NCI-H1105 treated with DMSO at 0.1 percent for 48 hours (cell line): Measurements from ENCODE around the gene GLE1.
"Not testable (repeated sequence)": the region's sequence is repeated elsewhere in the genome, so short reads cannot be mapped to it uniquely, and the experiment has no call there.

ENCODE experiments used
- DNase-seq: peaks from one replicate; lab custom pipeline; 2025; lab: John Stamatoyannopoulos, UW

The GLE1 gene

DNA sequence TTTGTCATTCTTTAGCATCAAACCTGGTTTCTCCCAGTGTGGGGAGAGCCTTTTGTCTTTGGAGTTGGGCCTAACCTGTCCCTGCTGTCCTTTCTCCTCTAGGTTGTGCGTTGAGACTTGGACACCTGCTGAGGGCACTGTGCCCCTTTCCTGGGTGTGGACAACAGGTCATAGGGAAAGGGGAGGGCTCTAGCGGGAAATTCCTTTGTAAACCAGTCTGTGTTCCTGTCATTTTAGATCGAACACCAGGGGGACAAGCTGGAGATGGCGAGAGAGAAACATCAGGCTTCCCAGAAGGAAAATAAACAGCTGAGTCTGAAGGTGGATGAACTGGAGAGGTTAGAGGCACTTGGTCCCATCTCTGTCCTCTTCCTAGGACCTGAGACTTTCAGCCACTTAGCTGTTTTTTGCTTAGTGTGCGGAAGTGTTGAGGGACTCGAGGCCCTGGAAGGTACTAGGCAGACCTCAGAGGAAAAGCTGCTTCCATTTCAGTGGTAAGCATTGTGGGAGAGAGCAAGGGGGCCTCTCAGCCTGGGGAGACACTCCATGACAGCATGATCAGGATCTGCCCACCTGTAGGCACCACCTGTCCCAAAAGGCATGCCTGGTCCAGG, 8.6 kb upstream of the GLE1 start:
- DNase-seq, result no peak

DNA sequence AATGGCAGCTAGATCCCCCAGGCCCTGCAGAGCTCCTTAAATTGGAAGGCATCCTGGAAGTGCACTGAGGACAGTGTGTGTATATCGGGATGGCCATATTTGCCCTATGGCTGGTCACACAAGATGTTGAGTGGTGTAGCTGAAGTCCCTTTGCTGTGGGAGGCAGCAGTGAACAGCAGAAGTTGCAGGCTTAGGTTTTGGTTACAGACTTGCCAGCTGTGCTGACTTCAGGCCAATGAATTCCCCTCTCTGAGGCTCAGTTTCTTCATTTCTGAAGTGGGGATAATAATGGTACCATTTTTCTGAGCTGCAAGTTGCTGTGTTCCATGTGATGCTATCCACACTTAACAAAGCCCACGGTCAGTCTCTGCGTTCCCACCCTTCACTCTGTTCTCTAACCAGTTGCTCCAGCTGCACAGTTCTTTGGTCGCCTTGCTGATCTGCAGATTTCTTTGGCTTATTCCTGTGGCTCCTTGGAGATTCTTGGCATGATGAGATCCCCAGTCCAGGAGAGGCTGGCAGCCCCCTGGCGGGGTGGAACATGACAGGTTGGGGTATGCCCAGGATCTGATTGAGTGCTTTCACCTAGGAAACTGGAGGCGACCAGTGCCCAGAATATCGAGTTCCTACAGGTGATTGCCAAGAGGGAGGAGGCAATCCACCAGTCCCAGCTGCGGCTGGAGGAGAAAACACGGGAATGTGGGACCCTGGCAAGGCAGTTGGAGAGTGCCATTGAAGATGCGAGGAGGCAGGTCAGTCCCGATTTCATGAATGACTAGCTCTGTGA, 6.5 kb upstream of the GLE1 start:
- no peak for DNase-seq

DNA sequence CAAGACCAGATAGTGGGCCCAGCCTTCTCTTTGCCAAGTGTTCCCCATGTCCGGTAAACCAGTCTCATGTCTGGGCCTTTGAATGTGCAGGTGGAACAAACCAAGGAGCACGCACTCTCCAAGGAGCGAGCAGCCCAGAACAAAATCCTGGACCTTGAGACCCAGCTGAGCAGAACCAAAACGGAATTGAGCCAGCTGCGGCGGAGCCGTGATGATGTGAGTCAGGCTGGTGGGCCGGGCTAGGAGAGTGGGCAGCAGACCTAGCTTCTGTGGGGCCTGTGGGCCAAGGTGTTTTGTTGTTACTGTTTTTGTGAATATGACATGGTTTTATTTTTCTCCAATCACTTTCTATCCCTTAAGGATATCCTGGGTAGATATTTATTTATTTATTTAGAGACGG, 5.6 kb upstream of the GLE1 start:
- no peak for DNase-seq

DNA sequence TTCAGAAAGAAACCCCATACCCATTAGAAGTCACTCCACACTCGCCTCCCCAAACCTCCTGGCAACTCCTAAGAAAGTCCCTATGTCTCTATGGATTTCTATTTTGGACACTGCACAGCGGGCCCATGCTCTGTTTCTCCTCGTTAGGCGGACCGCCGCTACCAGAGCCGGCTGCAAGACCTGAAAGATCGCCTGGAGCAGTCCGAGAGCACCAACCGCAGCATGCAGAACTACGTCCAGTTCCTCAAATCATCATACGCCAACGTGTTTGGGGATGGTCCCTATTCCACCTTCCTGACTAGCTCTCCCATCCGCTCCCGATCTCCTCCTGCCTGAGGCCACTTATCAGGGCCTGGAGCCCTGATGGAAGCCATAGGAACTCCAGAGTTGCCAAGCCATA, 4.6 kb upstream of the GLE1 start:
- no peak for DNase-seq

DNA sequence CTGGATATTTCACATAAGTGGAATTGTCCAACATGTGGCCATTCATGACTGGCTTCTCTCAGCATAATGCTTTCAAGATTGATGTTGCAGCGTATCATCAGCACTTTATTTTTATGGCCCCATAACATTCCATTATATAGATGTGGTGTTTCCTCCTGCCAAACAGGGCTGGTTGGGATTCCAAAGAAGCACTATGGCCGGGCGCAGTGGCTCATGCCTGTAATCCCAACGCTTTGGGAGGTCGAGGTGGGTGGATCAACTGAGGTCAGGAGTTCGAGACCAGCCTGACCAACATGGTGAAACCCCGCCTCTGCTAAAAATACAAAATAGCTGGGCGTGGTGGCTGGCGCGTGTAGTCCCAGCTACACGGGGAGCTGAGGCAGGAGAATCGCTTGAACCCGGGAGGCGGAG, 1.1 kb upstream of the GLE1 start:
- DNase-seq, result not testable (repeated sequence)

DNA sequence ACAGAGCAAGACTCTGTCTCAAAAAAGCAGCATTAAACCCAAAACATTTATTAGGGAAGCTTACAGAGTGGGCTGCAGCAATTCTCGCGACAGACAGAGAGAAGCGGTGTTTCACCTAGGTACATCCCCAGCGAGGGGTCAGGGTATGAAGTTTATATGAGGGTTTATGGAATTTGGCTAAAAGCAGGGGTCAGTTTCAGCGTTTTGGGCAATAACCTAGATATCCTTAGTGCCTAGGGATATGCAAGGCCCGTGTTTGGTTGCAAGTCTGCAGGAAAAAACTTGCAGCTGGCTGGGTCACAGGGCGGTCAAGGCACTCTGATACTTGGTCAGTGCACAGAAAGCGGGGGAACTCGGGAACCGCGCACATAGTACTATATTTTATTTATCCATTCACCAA, 649 bp upstream of the GLE1 start:
- DNase-seq, result peak; percentile 25

DNA sequence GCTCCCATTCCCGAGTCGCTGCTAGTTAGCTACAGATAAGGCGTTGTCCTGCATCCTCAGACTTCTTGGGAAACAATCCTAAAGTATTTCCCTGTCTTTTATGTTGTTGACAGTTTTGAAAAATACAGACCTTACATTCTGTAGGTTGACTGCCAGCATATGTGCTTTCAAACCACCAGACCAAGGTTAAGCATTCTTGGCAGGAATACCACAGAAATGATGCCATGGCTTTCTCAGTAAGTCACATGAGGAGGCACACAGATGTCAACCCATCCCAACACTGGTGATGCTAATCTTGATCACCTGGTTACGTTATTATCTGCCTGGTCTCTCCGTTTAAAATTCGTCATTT, 871 bp downstream of the GLE1 start:
- DNase-seq, result no peak

DNA sequence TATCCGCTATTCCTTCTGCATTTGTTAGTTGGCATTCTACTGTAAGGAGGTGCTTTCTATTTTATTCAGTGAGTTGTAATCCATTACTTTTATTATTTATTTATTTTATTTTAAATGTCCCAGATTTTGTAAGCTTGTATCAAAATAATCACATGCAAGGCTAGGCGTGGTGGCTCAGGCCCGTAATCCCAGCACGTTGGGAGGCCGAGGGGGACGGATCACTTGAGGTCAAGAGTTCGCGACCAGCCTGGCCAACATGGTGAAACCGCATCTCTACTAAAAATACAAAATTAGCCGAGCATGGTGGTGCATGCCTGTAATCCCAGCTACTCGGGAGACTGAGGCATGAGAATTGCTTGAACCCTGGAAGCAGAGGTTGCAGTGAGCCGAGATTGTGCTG, 1.4 kb downstream of the GLE1 start:
- DNase-seq, result not testable (repeated sequence)

DNA sequence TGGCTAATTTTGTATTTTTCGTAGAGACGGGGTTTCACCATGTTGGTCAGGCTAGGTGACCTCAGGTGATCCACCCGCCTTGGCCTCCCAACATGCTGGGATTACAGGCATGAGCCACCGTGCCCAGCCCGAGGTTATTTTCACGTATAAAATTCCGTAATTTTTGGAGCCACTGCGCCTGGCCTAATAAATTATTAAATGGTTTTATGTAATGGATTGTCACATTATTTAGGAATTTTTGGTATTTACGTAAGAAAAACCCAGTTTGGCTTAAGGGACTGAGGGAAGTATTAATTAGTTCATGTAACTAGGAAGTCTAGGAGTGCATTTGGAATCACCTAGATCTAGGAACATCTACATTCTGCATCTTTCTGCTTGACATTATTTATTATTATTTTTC, 8.3 kb downstream of the GLE1 start:
- no peak for DNase-seq

DNA sequence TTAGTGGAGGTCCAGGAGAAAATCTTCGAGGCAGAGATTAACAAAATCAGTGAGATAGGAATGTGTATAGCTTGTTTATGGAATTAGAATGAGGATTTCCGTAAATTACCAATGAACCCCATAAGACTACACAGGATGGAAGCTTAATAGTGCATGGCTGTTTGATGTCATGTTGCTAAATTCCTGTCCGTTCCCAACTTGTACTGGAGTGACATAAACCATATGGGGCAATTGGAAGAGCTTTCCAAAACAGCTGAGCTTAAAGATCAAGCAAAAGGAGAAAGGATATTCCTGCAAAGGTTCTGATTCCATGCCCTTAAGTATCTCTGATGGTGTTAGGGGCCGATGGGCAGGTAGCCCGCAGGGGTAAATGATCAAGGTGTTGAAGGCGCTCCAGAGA, 17.4 kb downstream of the GLE1 start:
- no peak for DNase-seq

DNA sequence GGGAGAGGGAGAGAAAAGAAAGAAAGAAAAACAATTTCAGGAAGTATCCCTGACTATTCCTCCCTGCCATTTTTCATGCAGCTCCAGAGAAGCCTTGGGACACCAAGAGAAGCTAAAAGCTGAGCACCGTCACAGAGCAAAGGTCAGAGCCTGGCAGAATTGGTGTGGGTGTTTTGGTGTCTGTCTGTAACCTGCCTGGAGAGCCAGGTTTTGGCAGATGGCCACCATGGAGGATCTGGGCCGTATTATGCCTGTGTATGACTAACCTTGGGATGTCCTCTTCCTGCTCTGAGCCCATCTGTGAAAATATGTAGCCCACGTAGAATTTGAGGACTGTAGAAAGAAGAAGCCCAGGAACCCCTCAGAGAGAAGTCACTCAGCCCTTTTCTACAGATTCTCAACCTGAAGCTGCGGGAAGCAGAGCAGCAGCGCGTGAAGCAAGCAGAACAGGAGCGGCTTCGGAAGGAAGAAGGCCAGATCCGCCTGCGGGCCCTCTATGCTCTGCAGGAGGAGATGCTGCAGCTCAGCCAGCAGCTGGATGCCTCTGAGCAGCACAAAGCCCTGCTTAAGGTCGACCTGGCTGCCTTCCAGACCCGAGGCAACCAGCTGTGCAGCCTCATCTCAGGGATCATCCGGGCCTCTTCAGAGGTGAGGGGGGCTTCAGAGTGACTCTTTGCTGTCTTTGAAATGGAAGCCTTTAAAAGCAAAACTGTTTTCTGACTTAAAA, 18.8 kb downstream of the GLE1 start:
- peak; percentile 66 for DNase-seq

DNA sequence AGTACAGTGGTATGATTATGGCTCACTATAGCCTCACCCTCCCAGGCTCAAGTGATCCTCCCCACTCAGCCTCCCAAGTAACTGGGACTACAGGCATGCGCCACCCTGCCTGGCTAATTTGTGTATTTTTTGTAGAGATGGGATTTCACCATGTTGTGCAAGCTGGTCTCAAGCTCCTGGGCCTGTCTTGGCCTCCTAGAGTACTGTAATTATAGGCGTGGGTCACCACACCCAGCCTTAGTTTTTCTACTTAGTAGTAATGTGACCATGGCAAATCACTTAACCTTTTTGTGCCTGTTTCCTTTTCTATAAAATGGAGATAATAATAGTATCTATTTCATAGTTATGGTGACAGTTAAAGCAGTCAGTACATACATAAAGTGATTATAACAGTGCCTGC, 22.2 kb downstream of the GLE1 start:
- no peak for DNase-seq

DNA sequence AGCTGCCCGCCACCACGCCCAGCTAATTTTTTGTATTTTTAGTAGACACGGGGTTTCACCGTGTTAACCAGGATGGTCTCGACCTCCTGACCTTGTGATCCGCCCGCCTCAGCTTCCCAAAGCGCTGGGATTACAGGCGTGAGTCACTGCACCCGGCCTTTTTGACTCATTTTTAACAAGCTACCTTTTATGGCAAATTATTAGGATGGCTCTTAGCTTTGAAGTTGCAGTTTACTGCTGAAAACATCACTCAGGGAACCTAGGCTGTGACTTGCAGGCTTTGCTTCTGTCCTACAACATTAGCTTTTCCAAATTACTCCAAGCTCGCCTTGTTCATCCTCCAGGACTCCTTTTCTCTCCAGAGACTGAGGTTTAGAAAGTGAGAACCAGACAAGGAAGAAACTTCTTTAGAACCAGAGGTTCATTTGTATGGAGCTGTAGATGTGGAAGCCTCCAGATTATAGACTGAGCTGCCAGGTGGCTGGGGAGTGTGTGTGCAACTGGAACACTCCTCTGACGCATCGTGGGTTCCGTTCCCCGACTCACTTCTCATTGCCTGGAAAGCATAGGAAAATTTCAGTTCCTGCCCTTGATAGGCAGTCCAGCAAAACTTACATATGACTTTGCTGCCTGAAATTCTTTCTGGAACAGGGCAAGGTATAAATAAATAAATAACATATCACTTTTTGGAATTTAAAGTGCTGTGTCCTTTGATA, 24.1 kb downstream of the GLE1 start:
- no peak for DNase-seq

DNA sequence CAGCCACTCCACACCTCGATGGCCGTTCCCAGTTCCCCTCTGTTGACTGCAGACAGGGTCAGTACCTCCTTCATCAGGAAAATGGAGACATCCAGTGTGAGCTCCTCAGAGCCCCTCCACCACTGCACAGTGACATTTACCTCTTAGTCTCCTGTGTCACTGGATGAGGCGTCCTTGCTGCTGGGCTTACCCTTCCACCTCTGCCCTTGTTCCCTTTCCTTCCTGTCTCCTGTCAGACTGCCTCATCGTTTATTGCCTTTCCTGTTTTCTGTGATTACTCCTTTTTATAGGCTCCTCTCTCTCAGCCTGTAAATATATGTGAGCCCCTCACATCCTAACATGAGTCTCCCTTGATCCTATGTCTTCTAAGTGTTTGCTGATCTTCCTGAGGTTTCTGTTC, 24.7 kb downstream of the GLE1 start:
- no peak for DNase-seq

DNA sequence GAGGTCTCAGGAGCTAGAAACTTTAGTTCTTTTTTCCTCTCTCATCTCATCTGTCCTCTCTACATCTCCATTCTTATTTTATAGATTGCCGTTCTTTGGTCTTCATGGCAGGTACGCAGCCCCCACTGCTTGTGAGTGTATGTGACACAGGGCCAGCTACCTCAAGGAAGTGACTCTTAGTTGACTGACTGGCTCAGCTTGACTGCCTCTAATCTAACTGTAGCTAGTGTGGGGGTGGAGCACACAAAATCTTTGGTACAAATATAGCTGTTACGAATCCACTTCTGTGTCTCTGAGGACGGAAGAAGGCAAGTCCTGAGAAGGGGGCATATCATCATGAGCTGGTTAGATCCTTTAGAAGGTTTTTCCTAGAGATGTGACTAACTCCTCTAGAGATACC, 28.1 kb downstream of the GLE1 start:
- DNase-seq, result no peak

DNA sequence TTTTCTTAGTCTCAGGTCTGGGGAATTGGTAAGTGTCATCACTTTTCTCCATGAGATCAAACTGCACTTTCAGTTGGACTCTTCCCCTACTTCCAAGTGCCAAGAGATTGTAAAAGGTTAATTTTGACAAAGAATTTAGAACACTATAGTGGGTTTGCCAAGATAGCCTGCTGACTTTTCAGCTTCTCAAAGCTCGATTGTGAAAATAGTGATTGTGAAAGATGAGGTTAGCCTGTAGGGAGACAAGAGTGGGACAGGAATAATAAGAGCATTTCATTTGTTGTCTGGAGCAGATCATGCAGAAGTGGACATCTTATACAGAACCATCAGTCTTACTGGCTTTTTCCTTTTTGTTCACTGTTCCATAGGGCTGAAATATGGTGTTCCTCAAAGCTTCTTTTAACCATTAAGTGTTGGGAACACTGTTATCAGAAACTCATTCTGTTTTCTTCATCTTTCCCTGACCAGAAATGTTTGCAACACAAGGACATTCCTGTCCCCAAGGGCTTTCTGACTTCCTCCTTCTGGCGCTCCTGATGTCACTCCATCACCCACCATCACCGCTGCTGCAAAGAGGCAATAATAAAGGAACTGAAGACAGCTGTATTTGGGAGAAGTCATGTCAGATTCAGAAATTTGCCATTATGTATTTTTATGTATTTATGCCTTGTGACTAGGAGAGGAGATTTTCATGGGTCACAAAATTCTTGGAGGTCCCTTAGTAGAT, 36.3 kb downstream of the GLE1 start:
- DNase-seq, result no peak

DNA sequence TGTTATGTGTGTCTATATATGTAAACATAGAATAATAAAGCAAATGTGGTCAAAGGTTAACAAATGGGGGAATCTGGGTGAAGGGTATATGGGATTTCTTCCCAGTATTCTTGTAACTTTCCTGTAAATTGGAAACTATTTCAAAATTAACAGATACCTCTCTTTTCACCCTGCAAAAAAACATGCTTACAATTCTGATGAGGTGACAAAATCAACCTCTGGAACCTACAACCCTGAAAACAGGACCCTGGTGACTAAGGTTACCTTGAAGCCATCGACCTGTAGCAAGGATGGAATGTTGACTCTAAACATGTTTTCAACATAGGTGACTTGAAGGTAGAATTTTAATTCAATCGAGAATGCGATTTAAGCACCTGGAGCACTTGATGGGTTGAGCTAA, 42.0 kb downstream of the GLE1 start:
- no peak for DNase-seq

DNA sequence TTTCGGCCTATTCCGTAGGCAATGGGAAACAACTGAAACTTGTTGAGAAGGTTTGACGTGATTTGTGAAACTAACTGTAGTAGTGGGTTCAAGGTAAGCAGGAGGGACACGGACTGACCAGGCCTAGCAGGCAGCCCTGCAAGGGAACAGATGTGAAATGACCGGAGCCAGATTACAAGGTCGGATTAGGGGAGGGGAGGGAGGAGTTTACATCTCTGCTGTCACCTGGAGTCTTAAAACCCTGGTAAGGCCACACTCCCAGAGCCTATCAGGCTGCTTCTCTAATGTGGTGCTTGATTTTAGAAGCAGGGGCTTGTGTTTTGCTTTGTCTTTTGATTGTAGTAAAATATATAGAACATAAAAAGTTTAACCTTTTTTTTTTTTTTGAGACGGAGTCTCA, 44.4 kb downstream of the GLE1 start:
- DNase-seq, result no peak

DNA sequence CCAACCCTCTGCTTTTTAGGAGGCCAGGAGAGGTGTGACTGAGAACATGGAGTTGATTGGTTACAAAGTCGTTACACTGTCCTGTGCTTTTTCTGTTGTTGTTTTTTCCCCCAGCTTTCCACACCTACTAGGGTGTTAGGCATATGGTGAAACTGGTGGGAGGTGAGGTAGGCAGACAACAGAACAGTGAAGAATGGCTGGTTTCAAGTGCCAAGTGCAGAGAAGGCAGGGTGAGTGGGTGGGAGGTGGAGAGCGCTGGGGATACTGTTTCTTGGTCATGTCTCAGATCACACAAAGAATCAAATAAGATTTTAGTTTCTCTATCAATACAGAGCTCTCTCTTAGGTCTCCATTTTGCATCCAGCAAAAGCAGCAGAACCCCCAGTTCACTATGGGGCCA, 45.7 kb downstream of the GLE1 start:
- DNase-seq, result no peak

DNA sequence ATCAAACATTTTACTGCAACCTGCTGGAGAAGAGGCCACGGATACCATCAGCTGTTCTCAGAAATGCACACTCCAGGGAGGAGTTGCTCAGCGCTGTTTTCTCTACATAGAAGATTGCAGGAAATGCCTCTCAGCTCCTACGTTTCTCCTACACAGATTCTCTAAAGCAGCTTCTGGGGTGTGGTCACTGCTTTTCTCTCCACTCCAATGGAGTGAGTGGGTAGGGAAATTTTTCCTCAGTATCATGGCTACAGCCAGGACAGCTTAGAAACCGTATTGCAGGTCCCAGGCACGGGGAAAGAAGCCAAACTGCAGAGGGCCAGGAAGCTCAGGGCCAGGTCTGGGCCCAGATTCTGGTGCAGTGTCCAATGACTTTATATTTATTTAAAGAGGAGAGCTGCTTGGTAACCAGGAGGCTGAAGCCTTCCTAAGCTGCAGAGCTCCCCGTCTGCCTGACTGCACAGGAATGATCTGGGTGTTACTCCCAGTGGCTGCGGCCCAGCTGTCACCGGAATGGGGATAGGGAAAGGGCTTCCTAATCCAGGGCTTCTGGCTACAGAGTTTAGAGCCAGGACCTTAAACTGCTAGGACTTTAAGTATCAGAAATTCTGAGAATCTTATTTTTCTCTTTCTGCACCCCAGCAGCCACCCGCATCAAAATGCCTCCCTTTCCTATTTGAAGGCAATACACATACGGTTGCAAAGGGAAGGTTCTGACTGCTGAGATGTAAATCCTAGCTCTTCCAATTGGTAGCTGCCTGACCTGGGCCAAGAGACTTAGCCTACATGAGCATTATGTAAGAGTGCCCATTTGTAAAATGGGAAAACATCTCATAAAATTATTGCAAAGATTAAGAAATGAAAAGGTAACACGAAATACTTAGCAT, 46.5 kb downstream of the GLE1 start:
- no peak for DNase-seq

DNA sequence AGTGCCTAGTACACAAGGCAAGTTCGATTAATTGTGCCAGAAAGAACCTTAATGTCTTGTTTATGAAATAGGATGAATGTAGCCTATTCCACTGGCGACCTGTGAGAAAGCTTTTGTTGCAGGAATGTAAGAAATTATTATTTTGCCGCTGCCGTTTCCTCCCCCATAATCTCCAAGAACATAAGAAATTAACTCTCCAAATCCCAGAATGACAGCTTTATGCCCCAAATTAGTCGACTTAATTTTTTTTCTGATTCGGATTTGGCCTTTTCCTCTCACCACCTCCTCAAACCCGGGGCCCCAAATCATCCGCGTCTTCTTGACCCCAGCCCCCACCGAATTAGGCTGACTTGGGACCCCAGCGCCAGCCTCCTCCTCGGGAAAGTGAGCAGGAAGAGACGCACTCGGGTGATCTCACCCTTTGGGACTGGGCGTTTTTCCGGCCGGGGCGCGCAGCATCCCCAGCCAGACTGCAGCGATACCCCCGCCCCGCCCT, 47.2 kb downstream of the GLE1 start:
- DNase-seq, result peak; percentile 30
